Measurements from ENCODE around the gene BMAL1. TPM values are rescaled to one million over a fixed set of nuclear protein-coding genes. Genes with fewer than 3 reads are reported as not detected.
A peak's percentile ranks its signal among the peaks of the same experiment; 100 is the strongest.

The BMAL1 gene
- total RNA-seq, 2 experiments from 2014 or later, result 71.3 to 73.3 TPM

DNA sequence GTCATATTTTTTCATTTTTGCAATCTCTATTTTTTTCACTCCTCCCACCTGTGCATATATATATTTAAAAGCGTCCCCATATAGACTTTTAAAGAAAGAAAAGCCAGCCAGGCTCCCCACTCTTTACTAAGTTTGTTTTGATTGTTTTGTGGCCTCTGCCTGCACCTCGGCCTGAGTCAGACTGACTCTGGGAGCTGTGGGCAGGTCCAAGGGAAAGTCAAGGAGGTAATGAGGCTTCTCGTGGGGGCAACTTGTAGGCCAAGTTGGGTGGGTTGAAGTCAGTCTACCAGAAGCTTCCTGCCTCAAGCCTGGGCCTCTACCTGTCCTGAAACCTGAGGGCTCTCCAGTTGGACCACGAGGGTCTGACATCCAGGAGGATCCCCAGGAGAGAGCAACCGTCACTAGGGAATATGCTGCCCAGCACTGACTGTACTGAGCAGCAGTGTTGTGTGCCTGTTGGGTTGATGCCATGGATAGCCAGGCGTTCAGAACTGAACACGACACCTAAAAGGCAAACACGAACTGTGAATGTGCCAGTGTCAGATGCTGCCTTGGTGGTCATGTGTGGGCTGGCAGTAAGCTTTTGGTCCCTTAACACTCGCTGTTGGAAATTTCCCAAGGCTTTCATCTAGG lies 58.8 kb downstream of the BMAL1 start:
- Mint-ChIP-seq H3K4me3 (no peak overlapping the region), H3K36me3 (ENCODE audit: low read depth) (no peaks in the 10 kb centered on the region), H3K9me3 (no peaks in the 10 kb centered on the region), H3K27me3 (no peaks in the 10 kb centered on the region), H3K27ac (no peak overlapping the region), H3K4me1 (ENCODE audit: low read depth) (peaks cover 87% of the 10 kb centered on the region)
- ChIA-PET POLR2A (interaction anchor here (1.2 kb wide), 1 partner anchor 58 kb away, joined by 3 read pairs; no protein-coding TSS in a partner anchor), CTCF (interaction anchor here (1.1 to 3.5 kb wide), 7 partner anchors 39 to 153 kb away, joined by 4 to 26 read pairs (median 6); no protein-coding TSS in a partner anchor)
- Histone ChIP-seq H3K4me1 (ENCODE audit: insufficient read depth, low read length) (peaks cover 68% of the 10 kb centered on the region), H3K27me3 (ENCODE audit: control insufficient read depth in 1 of 2, insufficient read depth in 2 of 2, low read length in 2 of 2) (no peaks in the 10 kb centered on the region), H3K36me3 (ENCODE audit: insufficient read depth, low read length) (peaks cover 3% of the 10 kb centered on the region), H3K4me3 (ENCODE audit: low read length) (no peak overlapping the region), H3K27ac (ENCODE audit: low read depth in 1 of 2, low read length in 2 of 2) (no peak overlapping the region), H3K9me3 (ENCODE audit: control insufficient read depth in 1 of 2, insufficient read depth in 1 of 2, low read length in 2 of 2) (no peaks in the 10 kb centered on the region)
- no peak for DNase-seq
- ATAC-seq (ENCODE audit: poor library complexity), result no peak
- intact Hi-C loops (cut with DNase I, micrococcal nuclease), result loop anchor here in 1 of 2 experiments (2.0 to 5.0 kb wide), 2 partner anchors 86 to 99 kb away; no protein-coding TSS in a partner anchor
- TF ChIP-seq, protein P1, sequence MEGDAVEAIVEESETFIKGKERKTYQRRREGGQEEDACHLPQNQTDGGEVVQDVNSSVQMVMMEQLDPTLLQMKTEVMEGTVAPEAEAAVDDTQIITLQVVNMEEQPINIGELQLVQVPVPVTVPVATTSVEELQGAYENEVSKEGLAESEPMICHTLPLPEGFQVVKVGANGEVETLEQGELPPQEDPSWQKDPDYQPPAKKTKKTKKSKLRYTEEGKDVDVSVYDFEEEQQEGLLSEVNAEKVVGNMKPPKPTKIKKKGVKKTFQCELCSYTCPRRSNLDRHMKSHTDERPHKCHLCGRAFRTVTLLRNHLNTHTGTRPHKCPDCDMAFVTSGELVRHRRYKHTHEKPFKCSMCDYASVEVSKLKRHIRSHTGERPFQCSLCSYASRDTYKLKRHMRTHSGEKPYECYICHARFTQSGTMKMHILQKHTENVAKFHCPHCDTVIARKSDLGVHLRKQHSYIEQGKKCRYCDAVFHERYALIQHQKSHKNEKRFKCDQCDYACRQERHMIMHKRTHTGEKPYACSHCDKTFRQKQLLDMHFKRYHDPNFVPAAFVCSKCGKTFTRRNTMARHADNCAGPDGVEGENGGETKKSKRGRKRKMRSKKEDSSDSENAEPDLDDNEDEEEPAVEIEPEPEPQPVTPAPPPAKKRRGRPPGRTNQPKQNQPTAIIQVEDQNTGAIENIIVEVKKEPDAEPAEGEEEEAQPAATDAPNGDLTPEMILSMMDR (IDR thresholded peaks at IDR 0.05), result no peak

DNA sequence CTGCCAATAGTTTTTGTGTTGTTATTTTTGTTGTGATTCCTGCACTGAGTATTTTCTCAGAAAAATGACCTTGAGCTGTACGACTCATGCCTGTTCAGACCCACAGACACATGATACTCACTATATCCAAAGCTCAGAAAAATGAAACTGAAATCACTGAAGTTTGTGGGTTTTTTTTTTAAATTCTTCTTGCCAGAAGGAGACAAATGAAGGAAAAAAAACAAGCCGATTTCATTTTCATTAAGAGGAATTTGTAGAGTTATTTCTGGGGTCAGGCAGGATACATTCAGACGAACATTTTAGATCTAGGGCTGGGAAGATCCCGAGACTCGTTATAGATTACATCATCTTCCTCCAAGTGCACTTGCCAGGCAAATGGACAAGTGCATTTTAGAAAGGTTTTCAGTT lies 60.4 kb downstream of the BMAL1 start:
- TF ChIP-seq, protein P1 (IDR thresholded peaks at IDR 0.05), result no peak
- peak in 1 of 14 experiments; percentile 39 for DNase-seq
- Histone ChIP-seq H3K27ac (ENCODE audit: low read depth in 1 of 2, low read length in 2 of 2) (no peak overlapping the region), H3K4me3 (ENCODE audit: low read length) (no peak overlapping the region), H3K36me3 (ENCODE audit: insufficient read depth, low read length) (peaks cover 7% of the 10 kb centered on the region), H3K27me3 (ENCODE audit: control insufficient read depth in 1 of 2, insufficient read depth in 2 of 2, low read length in 2 of 2) (no peaks in the 10 kb centered on the region), H3K9me3 (ENCODE audit: control insufficient read depth in 1 of 2, insufficient read depth in 1 of 2, low read length in 2 of 2) (no peaks in the 10 kb centered on the region), H3K4me1 (ENCODE audit: insufficient read depth, low read length) (peaks cover 55% of the 10 kb centered on the region)
- Mint-ChIP-seq H3K4me1 (ENCODE audit: low read depth) (peaks cover 73% of the 10 kb centered on the region), H3K36me3 (ENCODE audit: low read depth) (no peaks in the 10 kb centered on the region), H3K9me3 (no peaks in the 10 kb centered on the region), H3K27ac (peak overlapping the region; percentile 72), H3K27me3 (no peaks in the 10 kb centered on the region), H3K4me3 (peak overlapping the region; percentile 22)
- ATAC-seq (ENCODE audit: poor library complexity), result no peak
- intact Hi-C loops (cut with DNase I, micrococcal nuclease), result loop anchor here in 1 of 2 experiments (5.0 kb wide), 1 partner anchor 101 kb away; no protein-coding TSS in a partner anchor
- POLR2A ChIA-PET, result interaction anchor here (0.7 to 1.1 kb wide), 2 partner anchors 19 to 59 kb away, joined by 3 to 4 read pairs; no protein-coding TSS in a partner anchor
- CTCF ChIA-PET, result interaction anchor here (0.8 kb wide), 1 partner anchor 64 kb away, joined by 3 read pairs; no protein-coding TSS in a partner anchor

DNA sequence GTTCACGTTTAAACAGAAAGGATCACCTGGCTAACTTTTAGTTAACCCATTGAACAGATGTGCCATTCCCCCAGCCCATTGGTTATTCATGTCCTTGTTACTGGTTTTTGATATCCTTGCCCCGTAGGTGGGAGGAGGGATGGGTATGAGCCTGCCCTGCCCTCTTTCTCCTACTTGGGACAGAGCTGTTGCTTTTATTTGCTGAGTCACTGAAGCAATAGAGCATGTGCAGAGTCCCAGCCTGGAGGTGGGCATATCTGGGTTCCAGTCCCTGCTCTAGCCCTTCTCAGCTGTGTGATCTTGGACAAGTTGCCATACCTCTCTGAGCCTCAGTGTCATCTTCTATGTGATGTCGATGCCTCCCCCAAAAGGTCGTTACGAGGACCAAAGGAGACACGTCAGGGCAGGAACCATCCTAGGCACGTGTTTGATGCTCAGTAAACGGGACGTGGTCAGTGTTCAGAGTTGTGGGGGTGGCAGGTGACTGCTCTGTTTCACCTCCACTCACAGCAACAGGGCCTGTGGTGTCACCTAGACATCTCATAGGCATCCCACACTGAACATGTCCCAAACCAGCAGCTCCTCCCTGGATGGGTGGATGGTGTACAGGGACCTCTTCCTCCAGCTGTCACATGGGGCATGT lies 61.0 kb downstream of the BMAL1 start:
- intact Hi-C loops (cut with DNase I, micrococcal nuclease), result loop anchor here in 1 of 2 experiments (5.0 kb wide), 1 partner anchor 101 kb away; no protein-coding TSS in a partner anchor
- no peaks in the 10 kb centered on the region for H3K27me3 ChIP-seq (ENCODE audit: control insufficient read depth in 1 of 2, insufficient read depth in 2 of 2, low read length in 2 of 2)
- no peaks in the 10 kb centered on the region for H3K9me3 ChIP-seq (ENCODE audit: control insufficient read depth in 1 of 2, insufficient read depth in 1 of 2, low read length in 2 of 2)
- no peaks in the 10 kb centered on the region for H3K27me3 Mint-ChIP-seq
- ATAC-seq (ENCODE audit: poor library complexity) (peak; percentile 22), DNase-seq (no peak)
- peaks cover 7% of the 10 kb centered on the region for H3K36me3 ChIP-seq (ENCODE audit: insufficient read depth, low read length)
- TF ChIP-seq, protein P1 (IDR thresholded peaks at IDR 0.05), result no peak
- CTCF ChIA-PET, result no interaction called here
- H3K4me3 ChIP-seq (ENCODE audit: low read length), result no peak overlapping the region
- peaks cover 68% of the 10 kb centered on the region for H3K4me1 Mint-ChIP-seq (ENCODE audit: low read depth)
- H3K9me3 Mint-ChIP-seq, result no peaks in the 10 kb centered on the region
- H3K4me1 ChIP-seq (ENCODE audit: insufficient read depth, low read length), result peaks cover 50% of the 10 kb centered on the region
- peak overlapping the region; percentile 72 for H3K27ac Mint-ChIP-seq
- peak overlapping the region; percentile 7 for H3K4me3 Mint-ChIP-seq
- H3K27ac ChIP-seq (ENCODE audit: low read depth in 1 of 2, low read length in 2 of 2), result peak overlapping the region; percentile 11 to 14
- POLR2A ChIA-PET, result interaction anchor here (1.1 kb wide), 1 partner anchor 59 kb away, joined by 4 read pairs; no protein-coding TSS in a partner anchor
- no peaks in the 10 kb centered on the region for H3K36me3 Mint-ChIP-seq (ENCODE audit: low read depth)

Data from CD4-positive, alpha-beta T cell (primary cell).